NCI-H446 (cell line): ENCODE data around the gene TRPM1.

ENCODE experiments used
- DNase-seq, 2 experiments: peaks; one replicate each; lab custom pipeline; 2025; lab: John Stamatoyannopoulos, UW

TRPM1 gene

DNA sequence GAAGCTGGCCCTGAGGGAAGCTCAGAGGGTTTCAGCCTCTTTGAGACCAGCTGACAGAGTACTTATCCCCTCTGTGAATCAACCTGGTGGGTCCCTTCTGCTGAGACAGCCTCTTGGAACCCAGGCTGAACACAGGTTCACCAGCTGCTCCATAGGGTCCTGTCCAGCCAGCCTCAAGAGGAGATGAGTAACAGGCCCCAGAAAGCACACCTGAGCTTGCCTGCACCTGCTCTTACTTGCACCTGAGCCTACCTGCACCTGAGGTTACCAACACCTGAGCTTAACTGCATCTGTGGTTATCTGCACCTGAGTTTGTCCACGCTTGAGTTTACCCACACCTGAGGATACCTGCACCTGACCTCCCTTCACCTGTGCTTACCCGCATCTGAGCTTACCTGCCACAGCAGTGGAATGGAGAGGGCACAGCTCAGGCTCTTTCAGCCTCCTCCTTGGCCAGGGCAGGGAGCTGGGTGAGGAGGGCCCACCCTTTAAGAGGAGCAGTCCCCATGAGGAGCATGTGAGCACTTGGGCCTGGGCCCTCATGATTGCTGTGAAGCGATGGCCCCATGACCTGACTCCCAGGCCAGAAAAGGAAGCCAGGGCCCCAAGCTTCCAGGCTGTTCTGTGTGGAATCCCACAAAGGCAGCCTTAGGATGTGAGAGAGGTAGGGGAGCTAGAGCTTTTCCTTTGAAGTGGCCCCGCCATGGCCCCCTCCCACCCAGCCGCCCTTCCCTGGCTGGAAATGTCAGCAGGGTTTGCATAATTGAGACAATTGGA, at the start of gene TRPM1:
TRPM1 (minus strand) TSS at position 464 of the 777 bp plus-strand sequence. CDS start 20,370 bp downstream, outside the sequence.
- DNase-seq: no peak

DNA sequence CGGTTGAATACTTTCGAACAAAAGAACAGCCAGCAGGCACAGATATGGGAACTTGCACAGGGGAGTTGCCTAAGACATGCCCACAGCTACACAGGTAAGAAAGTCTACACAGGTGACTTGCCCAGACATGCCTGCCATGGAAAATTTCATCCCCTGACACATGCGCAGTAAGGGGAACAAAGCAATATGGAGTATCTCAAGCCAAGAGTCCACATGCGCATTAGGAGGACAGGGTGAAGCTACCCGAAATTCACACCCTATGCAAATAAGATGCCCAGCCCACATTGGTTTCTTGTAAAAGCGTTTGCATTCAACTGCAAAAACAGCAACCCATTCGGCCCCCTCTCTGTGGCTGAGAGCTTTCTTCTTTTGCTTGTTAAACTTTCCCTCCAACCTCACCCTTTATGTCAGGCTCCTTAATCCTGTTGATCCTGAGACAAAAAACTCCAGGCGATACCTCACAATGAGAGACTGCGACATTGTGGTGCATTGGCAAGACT, 49.3 kb upstream of the TRPM1 start:
- DNase-seq: no peak

DNA sequence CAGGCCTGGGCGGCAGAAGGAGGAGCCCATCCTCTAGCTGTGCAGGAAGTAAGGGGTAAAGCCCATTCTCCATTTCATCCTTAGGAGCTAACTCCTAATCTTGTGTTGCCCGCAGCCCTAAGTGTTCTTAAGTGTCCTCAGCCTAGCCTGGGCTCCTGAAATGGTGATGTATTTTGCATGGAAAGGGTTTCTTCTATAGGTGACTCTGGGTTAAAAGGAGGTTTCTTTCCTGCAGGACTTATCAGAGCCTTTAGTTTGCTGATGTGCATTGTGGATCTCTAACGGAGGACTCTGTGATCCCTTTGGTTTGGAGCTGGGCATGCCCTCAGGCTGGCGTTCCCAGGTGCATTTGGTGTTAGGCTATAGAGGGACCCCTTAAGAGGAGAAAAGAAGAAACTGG, 48.5 kb upstream of the TRPM1 start:
- no peak for DNase-seq

DNA sequence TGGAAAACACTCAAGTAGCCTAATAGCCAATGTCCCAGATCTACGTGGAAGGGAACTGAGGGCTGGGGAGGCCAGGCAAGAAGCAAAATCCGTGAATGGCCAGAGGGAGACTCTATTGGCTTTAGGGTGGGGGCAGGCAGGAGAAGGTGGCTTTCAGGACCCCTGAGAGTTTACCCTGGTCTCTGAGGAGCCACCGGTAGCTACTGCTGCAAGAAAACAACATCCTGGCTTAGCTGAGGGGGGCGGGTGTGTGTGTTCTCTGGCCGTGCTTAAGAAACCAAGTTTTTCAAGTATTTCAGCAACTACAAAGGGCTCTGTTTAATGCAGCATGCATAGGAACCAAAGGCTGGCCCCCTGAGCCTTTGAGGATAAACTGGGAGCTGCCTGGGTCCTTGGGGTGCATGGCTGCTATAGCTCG, 47.6 kb upstream of the TRPM1 start:
- DNase-seq: no peak

DNA sequence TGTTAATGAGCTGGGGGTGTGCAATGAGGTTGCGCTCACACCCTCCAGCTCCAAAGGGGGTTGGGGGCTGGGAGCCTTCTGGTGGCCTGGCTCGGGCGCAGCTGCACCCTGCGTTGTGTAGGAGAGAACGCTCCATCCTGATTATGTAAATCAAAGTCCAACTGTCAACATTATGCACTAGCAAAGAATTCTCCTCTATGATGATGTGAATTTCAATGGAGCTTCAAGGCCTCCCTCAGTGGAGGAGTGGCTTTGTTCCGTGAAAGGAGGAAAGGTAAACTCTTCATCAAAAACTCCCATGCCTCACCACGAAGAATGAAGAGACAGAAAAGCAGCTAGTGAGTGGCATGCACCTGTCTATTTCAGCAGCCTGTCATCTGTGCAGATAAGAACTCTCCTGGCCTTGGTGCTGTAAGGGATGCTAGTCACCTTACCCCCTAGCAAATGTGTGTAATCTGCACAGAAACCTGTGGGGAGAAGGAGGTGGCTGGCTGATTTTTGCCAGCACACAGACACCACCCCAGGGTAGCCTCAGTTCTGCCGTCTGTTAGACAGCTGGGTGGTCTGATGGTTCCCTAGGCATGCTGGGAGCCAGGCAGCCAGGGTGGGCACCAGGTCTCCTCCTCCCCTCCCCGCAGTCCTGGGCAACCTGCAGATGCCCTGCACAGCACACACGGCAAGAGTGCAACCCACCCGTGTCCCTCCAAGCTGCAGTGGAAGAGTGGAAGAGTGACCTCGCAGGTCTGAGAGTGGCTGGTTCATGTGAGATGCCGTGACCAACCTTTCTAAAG, 47.0 kb upstream of the TRPM1 start:
- DNase-seq: no peak

DNA sequence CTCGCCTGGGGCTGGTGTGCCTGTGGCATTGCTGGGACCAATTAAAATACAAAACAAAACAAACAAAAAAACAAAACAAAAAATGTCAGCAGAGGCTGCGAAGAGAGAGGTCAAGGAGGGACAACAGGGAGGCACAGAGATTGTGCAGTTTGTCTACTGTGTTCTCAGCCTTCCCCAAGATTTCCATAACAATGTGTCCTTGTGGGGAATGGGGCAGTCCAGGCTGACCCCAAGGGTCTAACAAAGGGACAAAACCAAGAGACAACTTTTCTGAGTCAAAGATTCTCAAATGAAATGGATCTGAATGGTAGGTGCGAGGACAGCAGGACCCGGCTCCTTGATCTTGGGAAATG, 46.4 kb upstream of the TRPM1 start:
- DNase-seq: no peak

DNA sequence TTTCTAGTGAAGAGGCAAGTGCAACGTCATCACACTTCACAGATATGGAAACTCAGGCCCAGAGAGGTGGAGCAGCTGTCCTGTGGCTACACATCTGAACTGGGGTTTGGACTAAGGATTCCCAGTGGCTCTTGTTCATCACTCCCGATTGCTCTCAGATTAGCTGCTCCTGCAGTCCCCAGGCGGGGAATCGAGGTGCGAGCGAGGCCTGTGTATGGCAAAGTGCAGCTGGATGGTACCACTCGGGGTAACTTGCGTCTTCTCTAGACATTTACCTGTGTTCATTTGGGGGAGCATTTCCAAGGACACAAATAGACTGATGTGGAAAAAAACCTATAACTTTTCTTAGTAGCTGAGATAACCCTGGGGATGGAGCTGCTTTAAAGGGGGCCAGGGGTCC, 45.9 kb upstream of the TRPM1 start:
- no peak for DNase-seq

DNA sequence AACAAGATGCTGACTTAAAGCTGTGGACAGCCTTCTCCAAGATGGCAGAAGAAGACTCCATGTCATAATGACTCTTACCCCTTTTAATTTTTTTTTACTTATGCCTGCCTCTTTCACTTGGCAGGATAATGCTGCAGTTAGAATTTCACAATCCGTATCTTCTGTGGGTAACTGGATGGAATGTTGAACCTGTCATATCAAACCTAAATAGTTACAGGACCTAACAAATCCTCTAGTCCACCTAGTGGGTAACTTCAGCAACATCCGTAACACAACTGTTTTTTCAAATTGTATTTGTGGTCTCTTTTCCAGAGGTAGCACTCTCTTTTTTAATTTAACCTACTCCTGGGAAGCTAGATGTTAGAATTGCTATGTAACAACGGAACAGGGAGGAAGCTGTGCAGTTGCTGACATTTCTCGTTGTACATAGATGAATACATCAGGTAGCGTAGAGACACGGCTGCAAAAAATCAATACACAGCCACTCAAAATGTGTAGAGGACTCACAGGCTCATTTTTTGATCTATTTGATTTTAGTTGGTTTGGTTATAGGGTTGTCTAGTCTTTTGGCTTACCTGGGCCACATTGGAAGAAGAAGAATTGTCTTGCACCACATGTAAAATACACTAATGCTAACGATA, 43.9 kb upstream of the TRPM1 start:
- no peak for DNase-seq

DNA sequence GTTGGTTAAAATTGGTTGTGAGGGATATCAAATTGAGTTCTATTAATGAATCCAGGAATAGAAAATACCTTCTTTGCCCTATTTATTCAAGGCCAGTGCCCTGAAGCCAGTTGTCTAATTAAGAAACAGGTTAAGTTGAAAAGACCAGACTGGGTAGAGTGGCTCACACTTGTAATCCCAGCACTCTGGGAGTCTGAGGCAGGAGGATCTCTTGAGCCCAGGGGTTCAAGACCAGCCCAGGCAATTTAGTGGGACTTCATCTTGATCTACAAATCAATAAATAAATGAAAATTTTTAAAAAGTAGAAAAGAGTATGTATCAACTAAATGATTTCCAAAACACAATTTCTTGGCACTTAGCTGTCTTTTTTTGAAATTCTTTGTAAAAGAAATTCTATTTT, 40.3 kb upstream of the TRPM1 start:
- DNase-seq: no peak

DNA sequence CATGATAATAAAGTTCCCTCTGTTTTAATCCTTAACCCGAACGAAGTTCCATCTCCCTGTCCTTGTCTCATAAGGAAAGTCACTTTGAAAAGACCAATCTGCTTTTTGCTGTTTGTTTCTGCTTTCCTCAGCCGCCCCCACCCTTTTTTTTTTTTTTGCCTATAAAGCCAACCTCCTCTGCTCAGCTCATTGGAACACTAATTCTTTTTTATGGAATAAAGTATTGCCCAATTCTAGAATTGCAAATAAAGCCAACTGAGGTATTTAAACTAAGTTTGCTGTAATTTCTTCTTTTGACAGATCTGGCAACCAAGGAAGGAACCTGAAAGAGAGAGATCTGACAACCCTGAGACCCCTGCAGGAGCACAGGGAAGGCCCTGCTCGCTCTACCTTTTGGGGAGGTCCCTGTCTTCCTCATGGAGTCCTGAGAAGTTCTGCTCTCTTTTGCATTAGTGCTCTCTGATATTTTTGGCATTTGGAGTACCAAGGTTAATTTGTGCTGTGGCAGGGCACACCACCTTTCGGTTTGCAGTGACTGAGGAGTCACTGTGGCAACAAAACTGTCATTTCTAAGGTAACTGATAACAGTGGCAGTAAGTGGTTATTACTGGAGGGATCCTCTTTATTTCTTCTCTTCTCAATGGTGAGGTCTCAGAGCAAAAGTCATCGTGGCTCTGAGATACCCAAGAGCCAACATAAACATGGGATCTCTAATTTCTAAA, 35.2 kb upstream of the TRPM1 start:
- DNase-seq: no peak

DNA sequence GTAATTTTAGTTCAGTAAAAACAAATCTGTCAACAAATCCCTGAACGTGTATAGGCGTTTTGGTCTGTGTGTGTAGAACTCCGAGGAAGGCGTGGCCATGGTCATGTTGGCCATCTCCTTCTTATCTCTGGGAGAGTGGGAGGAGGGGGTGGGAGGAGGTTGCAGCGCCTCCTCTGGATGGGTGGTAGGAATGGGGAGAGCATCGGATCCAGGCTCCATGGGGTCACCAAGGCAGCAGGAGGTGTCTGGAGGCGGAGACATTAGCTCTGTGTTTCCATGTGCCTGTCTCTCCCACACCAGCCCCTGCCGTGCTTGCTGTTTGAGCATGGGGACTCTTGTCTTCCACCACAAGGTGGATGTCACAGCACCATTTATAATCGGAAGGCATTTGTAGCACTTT, 34.5 kb upstream of the TRPM1 start:
- no peak for DNase-seq

DNA sequence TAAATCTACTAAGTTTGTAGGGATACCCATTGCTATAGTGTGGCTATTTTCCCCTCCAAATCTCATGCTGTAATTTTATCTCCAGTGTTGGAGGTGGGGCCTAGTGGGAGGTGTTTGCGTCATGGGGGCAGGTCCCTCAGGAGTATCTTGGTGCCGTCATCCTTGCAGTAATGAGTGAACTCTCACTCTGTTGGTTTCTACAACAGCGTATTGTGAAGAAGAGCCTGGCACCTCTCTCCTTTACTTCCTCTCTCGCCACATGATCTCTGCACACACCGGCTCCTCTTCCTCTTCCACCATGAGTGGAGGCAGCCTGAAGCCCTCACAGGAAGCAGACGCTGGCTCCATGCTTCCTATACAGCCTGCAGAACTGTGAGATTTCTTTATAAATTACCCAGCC, 34.0 kb upstream of the TRPM1 start:
- no peak for DNase-seq

DNA sequence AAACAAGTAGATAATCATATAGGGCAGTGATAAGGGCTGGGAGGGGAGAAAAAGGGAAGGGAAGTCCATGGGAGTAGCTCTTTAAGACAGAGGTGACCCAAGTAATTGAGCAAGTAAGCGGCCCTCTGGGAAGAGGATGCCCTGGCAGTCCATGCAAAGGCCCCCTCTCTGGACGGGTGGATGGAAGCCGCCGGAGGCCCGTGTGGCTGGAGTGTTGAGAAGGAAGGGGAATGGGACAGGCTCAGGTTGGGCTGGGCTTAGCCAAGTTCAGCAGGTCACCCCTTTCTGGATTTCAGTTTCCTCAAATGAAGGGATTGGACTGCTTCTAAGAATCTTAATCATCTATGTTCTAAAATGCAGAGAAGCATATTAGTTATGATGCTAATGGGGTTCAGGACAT, 32.4 kb upstream of the TRPM1 start:
- no peak for DNase-seq

DNA sequence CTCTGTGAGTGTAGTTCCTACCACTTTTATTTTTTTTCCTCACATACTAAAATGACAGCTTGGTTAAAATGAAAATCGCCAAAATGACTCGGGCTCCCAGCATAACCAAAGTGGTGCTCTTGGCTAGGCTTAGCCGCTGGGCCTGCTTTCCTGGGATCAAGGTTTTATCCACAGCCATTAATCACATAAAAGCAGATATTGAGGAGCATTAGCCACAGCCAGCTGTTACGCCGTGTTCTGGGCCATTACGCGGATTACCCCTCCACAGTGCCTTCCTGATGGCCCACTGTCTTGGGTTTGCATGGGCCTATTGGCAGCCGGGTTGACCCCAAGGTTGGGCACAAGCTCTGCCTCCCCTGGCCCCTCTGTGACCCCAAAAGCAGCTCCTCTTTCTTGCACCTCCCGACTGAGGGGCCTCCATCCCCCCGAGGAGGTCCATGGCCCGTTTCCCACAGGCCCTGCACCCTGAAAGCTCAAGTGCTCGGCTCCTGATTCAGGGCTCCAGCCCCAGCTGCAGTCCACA, 30.4 kb upstream of the TRPM1 start:
- no peak for DNase-seq

DNA sequence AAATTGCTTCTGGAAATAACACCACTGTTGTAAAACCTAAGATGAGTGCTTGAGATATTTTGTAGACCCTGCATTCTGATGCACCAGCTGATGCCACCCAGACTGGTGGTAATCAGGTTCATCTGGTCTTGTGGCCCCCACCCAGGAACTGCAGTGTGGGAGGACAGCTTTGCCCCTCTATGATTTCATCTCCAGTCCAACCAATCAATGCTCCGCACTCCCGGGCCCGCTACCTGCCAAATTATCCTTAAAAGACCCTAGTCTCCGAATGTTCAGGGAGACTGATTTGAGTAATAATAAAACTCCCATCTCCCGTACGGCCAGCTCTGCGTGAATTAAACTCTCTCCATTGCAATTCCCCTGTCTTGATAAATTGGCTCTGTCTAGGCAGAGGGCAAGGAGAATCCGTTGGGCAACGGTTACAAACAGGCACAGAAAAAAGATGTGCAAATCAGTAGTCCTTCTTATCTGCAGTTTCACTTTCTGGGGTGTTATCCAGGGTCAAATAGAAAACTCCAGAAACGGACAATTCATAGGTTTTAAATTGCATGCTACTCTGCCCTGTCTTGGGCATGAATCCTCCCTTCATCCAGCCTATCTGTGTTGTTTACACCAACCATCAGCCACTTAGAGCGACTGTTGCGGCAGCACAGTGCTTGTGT, 29.2 kb upstream of the TRPM1 start:
- DNase-seq: no peak

DNA sequence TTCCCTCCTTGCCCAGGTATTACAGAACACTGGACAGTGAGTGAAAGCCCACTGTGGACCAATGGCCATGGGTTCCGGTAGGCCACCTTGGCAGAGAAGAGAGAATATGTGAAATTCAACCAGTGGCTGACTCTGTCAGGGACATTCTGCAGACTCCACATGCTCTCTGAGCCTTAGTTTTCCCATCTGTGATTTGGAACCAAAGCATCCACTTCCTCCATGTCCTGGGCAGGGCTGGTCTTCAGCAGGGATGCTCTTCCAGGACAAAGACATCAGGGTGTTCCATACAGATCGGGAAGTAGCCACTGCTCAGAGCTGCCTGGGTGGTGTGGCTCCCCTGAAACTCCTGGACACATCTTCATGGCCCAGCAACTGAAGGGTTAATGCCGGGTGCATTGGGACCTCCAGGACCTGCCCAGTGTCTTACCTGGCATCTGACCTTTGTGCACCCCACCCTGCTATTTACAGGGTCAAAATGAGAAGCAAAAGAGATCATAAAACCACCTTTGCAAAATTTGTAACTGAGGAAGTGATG, 28.3 kb upstream of the TRPM1 start:
- DNase-seq: no peak

DNA sequence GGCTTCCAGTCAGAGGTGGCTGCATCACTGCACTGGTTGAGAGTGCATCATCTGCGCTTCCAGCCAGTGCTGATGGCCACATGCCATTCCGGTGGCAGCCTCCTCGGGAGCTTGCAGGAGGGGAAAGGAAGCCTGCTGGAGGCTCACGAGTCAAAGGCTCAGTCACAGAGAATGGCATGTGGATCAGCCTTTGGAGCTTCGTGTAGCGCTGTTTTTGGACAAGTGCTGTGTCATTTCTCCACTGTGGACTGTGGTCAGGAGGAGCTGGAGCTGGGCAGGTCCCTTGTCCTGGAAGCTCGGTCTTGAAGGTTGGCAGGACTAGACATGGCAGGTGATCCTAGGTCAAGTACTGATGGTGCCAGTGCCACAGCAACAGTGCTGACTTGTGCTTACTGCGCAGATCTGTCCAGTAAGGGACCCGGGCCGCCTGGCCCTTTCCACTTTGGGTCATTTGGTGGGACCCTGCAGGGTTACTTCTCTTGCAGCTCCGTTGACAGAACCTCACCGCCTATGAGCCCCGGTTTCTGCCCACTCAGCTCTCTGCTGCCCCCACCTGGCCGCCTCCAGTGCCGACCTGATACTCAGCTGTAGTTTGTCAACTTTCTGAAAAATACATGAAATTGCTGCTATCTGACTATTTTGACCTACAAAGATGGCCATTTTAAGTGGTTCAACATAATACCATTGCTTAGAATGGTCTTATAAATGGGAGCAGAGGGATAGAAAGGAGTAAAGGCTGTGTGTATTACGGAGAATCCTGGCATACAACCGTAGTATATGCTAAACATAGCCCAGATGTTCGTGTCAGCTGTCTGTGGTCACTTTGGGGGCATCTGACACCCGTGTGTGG, 27.6 kb upstream of the TRPM1 start:
- peak in 1 of 2 experiments; percentile 48 for DNase-seq

DNA sequence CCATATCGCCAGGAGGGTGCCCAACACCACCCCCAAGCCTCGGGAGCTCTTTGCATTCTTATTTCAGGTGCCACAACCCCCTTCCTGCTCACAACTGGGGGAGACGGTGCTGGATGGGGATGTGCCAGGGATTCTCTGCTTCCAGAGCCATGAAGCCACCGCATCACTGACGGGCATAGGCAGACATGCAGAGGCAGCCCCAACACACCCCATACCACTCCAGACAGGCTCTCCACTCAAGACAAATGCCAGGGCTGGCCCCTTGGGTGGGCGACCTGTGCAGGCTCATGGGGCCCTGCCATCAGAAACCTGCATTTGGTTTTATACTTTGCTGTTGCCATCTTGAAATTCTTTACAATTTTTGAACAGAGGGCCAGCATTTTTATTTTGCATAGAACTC, 27.0 kb upstream of the TRPM1 start:
- DNase-seq: no peak

DNA sequence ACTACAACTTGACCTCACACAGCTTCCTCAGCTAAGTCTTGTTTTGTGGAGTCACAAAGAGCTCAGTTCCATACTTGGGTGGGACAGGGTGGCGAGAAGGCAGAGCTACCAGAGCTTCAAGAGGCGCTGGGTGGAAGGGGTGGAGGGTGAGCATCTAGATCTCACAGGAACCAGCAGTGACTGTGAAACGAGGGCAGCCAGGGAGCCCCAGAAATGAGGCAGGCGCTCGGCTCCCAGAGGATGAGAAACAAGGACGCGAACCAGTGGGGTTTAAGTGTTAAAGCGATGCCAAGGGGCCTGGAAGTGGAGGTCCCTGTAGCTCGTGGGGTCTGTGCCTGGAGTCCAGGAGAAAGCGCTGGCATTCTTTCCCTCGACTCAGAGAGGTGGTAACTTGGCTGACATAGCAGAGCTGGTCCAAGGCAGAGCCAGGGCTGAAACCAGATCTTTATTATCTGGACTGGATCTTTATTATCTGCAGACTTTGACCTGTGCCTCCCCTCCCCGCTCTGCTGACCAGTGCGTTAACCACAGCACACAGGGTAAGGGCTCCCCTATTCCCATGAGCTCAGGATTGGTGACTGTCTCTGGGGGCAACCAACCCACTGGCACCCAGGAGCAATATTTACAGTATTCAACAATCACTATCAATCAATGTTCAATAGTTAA, 26.2 kb upstream of the TRPM1 start:
- DNase-seq: no peak

DNA sequence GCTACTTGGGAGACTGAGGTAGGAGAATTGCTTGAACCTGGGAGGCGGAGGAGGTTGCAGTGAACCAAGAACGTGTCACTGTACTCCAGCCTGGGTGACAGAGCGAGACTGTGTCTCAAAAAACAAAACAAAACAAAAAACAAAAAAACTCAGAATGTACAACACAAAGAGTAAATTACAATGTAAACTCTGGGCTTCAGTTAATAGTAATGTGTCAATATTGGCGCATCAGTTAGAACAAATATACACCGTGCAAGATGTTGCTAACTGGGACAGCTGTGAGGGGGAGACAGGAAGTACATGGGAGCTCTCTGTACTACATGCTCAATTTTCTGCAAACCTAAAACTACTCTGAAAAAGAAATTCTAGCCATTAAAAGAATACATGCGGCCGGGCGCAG, 23.5 kb upstream of the TRPM1 start:
- no peak for DNase-seq
